C4-2B (cell line): ENCODE data around the gene TIPIN.

Experiments used
- CTCF ChIP-seq: fragments of 450-650 bp; conservative IDR thresholded peaks from 2 replicates; pipeline ENCODE4 v1.5.1; 2017; ENCODE audit warnings: mild to moderate bottlenecking
- ZFX ChIP-seq: fragments of 450-650 bp; IDR thresholded peaks from 2 replicates; pipeline ENCODE4 v1.6.1; 2017

- TF ChIP-seq CTCF (no peak), ZFX (no peak)
Measured at GRCh38 chr15:66394472-66394871, 38.0 kb upstream of the TIPIN start.
